GM21367 (cell line): Measurements from ENCODE around the gene NAA10.

Experiments used
- ATAC-seq: cut with Tn5 transposase; IDR thresholded peaks from one replicate; pipeline ENCODE4 v1.9.1; 2021; ENCODE audit not compliant: unreplicated experiment

Gene NAA10

DNA sequence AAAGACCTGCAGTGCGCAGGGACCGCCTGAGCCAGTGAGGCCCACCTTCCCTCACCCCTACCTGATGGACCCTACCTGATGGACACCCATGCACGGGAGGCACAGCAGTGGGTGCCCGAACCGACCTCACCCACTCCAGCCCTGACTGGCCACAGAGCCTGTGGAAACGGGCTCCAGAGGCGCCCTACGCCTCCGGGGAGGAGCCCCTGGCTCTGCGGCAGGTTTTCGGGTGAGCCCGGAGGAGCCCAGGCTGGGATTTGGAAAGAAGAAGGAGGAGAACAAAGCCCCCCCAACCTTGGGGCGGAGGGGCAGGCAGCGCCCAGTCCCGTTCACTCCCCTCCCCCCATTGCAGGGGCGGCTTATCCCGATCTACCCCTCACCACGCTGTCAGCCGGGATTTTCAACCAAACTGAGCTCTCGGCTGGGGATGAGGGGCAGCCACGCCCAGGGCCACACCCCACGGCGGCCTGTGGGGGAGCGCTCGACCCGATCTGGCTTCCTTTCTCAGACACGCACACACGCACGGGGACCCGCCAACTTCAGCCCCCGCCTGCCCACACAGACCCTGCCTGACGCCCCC is 49.5 kb downstream of the NAA10 start:
- ATAC-seq, result no peak

DNA sequence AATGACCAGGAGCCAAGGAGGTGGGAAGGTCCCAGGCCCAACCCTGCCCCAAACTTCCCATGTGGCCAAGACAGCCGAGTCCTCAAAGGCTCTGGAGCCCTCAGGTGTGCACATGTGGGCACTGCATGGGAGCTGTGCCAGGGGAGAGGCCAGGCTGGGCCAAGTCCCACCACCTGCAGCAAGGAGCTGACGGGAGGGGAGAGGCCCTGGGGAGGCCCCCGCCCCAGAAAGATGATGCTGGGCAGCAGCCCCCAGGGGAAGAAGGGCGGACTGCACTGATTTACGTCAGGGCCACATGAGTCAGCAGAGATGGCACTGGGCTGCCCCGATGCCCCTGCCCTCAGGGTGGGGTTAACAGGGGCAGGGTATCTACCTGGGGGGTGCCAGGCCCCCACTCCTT is 50.2 kb downstream of the NAA10 start:
- no peak for ATAC-seq

DNA sequence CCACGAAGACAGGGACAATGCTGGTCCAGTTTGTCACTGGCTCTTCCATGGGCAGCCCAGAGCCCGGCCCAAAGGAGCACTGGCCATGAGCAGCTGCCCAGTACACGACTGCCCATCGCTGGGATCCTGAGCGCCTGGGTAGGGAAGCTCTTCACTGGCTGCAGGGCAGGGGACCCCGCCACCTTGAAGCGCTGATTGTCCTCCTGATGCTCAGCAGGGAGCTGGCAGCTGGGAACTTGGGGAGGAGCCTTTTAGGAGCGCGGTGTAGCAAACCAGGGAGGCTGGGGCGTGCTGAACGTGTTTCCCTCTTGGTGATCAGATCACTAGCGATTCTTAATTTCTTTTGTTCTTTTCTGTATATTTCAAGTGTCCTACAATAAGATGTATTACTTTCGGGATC is 50.7 kb downstream of the NAA10 start:
- ATAC-seq, result no peak

DNA sequence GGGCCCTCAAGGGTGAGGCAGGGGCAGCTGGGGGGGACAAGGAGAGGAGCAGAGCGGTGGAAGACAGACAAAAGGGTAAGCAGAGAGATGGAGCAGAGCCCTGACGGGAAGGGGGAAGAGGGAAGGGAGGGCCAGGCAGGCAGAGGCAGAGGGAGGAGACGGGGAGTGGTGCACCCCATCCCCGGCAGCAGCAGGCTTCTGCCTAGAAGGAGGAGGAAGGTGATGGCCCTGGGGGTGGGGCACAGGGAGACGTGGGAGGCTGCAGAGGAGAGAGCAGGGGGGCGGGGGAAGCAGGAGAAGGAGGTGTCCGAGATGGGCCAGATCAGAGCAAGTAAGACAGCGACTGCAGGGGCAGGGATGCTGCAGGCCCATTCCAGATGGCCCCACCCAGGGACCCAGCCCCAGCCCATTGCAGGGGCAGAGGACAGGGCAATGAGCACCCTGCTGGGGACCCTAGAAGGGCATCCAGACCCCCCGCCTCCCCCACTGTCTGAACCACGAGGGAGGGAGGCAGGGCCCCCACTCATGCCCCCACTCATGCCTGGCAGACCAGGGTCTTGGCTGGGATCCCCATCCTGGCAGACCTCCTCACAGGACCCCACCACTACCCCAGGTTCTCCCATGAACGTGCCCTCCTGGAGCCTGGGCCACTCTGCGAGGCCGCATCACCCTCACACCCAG is 51.5 kb downstream of the NAA10 start:
- no peak for ATAC-seq

DNA sequence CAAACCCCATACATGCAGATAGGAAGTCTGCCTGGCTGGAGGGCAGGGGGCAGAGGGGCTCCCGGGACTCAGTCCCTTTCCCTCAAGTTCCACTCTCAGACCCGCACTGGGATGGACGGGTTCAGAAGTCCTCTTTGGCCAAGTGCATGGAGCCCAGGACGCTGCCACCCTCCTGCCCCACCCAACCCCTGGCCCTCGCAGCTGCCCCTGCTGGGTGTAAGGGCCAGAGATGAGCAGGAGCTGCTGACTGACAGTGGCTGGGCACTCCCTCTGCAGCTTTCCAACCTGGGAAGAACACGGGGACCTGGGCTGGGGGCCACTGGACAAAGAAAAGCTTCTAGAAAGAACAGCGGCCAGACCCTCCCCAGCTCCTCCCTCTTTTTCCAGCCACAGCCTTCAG is 52.3 kb downstream of the NAA10 start:
- no peak for ATAC-seq

DNA sequence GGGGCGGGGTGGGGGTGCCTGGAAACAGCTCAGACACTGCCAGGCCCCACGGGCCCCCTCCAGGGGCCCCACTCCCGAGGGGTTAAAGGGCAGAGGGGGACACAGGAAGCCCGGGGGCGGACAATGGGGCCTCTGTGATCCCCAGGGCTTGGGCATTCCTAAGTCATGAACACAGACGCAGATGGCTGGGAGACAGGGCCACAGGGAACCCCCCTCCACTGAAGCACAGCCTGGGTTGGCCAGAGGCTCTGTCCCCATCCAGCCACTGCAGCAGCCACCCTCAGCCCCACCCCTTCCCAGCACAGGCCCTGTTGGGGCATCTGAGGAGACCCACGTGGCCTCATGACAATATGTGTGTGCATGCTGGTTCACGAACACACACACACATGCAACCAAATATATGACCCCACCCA is 52.7 kb downstream of the NAA10 start:
- ATAC-seq, result no peak

DNA sequence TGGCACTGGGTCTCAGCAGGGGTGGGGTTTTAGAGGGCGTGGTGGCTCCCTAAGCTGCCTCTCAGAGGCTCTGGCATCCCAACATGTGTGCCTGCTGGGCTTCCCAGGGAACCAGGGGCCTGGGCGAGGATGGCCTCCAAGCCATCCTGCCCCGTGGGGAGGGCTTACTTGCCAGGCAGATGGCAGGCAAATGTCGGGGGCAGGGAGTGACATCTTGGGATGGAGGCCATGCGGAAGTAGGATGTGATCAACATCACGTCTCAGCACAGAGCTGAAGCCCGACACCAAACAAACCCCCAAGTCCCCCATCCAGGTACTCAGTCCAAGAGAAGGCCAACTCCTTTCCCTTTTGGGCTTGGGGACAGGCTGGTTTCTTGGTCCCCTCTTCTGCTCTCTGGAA is 53.6 kb downstream of the NAA10 start:
- no peak for ATAC-seq

DNA sequence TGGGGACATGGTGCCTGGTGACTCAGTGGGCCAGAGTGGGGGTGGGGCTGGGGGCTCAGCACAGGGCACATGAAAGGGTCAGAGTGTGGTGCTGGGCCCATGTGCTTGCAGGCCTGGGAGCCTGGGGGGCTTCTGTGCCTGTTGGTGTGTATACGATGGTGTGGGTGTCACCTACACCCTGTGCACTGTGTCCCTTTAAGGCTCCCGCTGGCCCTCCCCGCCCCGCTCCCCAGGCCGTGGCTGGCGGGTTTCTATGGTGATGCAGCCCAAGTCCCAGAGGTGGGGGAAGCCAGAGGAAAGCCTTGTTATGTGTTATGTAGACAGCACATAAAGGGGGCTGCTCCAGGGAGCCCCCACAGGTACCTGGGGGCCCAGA is 54.4 kb downstream of the NAA10 start:
- ATAC-seq, result no peak

DNA sequence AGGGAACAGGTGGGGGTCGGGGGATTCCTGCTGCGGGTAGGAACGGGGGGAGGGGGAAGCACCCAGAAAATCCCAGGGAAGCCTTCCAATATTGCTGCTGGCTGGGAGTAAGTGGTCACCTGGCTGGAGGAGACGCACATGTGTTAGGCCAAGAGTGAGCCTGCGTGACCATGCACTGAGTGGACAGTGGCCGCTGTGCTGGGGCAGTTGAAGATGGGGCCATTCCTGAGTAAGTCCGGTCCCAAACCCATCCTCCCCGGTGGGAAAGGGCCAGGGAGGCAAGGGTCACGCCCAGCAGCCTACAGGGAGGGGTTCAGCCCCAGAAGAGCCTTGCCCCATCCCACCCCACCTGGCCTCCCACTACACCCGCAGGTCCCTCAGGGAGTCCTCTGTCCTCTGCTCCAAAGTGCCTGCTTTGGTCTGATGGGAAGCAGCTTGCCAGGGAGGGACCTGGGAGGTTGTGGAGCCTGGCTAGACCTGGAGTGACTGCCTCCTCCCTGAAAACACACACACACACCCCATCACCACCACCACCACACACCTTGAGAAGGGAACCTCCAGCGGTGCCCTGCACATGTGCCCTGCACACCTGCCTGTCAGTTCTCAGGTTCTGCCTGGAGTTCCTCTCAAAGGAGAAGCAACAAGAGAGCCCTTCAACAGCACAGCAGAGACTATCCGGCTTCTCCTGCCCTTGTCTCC is 54.9 kb downstream of the NAA10 start:
- ATAC-seq, result no peak
